SK-N-SH (cell line): ENCODE measurements around the gene TMEM74B.
"Not testable (repeated sequence)": the region's sequence is repeated elsewhere in the genome, so short reads cannot be mapped to it uniquely, and the experiment has no call there.

Experiments
- CHD2 ChIP-seq: fragments of 150-350 bp; IDR thresholded peaks from 2 replicates; pipeline ENCODE4 v1.6.1; 2018; ENCODE audit warnings: low read length; ENCODE audit not compliant: partially characterized antibody
- CTCF ChIP-seq: fragments of 200-600 bp; sonication (generic); IDR thresholded peaks from 2 replicates; pipeline ENCODE4 v1.6.1; 2017; ENCODE audit warnings: antibody characterized with exemption, mild to moderate bottlenecking, moderate library complexity
- EZH2phosphoT487 ChIP-seq: fragments of 200-600 bp; sonication (generic); IDR thresholded peaks from 2 replicates; pipeline ENCODE4 v1.6.1; 2017; ENCODE audit warnings: low read depth, mixed run types, mild to moderate bottlenecking, antibody characterized with exemption, moderate library complexity, borderline replicate concordance
- FOXM1 ChIP-seq: IDR thresholded peaks from 2 replicates; pipeline ENCODE4 v1.4.0; 2012; ENCODE audit warnings: low read depth, mild to moderate bottlenecking
- MAX ChIP-seq: IDR thresholded peaks from 2 replicates; pipeline ENCODE4 v1.4.0; 2012; ENCODE audit warnings: low read depth
- REST ChIP-seq: IDR thresholded peaks from 2 replicates; pipeline ENCODE4 v1.6.1; 2012; ENCODE audit warnings: mild to moderate bottlenecking, low read depth, low read length, moderate library complexity

- not testable (repeated sequence) for TF ChIP-seq FOXM1, CTCF, REST, EZH2phosphoT487, CHD2, MAX
These were observed 35.0 kb downstream of the TMEM74B start for GRCh38 chr20:1149812-1150211.
